Glutamatergic neuron (in vitro differentiated cells): ENCODE data around the gene TTBK1. TPM values are rescaled to one million over a fixed set of nuclear protein-coding genes. Genes with fewer than 3 reads are reported as not detected.

Source experiments
- DNase-seq: peaks from one replicate; pipeline ENCODE4 v3.0.0; 2022
- H3K27ac Mint-ChIP-seq: one replicate; pipeline ENCODE4 v1.8.0; 2020; ENCODE audit warnings: mild to moderate bottlenecking, mixed read lengths, inconsistent platforms; ENCODE audit not compliant: unreplicated experiment
- H3K27me3 Mint-ChIP-seq: one replicate; pipeline ENCODE4 v1.8.0; 2020; ENCODE audit warnings: mild to moderate bottlenecking, moderate library complexity, mixed read lengths, inconsistent platforms; ENCODE audit not compliant: unreplicated experiment
- H3K36me3 Mint-ChIP-seq: one replicate; pipeline ENCODE4 v1.8.0; 2020; ENCODE audit warnings: mild to moderate bottlenecking, mixed read lengths, inconsistent platforms; ENCODE audit not compliant: unreplicated experiment
- H3K4me1 Mint-ChIP-seq: one replicate; pipeline ENCODE4 v1.8.0; 2020; ENCODE audit warnings: mild to moderate bottlenecking, low read depth, mixed read lengths, inconsistent platforms; ENCODE audit not compliant: unreplicated experiment
- H3K4me3 Mint-ChIP-seq: one replicate; pipeline ENCODE4 v1.8.0; 2020; ENCODE audit warnings: mild to moderate bottlenecking, mixed read lengths, inconsistent platforms; ENCODE audit not compliant: unreplicated experiment
- H3K9me3 Mint-ChIP-seq: one replicate; pipeline ENCODE4 v1.8.0; 2020; ENCODE audit warnings: mild to moderate bottlenecking, moderate library complexity, mixed read lengths, inconsistent platforms; ENCODE audit not compliant: unreplicated experiment
- CTCF ChIP-seq: fragments of 200-600 bp; sonication (generic); IDR thresholded peaks from one replicate; pipeline ENCODE4 v1.5.0; 2021; ENCODE audit not compliant: partially characterized antibody, unreplicated experiment
- total RNA-seq: library from RNA; stranded (reverse); fragmentation: NEBNext Ultra II Directional; extraction: Animal tissue kit (Norgen Biotek cat#: 25700); gene quantifications from one replicate; pipeline ENCODE4 v1.2.1, GENCODE V29; 2021; ENCODE audit not compliant: unreplicated experiment

TTBK1 gene
- total RNA-seq, 1 donor from 2014 or later: 47.3 TPM

GRCh38 chr6:43290905-43291355 lies 47.6 kb downstream of the TTBK1 start:
- Mint-ChIP-seq H3K36me3 (no peaks in the 10 kb centered on the region), H3K4me1 (no peaks in the 10 kb centered on the region), H3K27me3 (peaks cover 5% of the 10 kb centered on the region), H3K9me3 (peaks cover 4% of the 10 kb centered on the region), H3K4me3 (no peak overlapping the region), H3K27ac (no peak overlapping the region)
- no peak for DNase-seq
- TF ChIP-seq CTCF: no peak

GRCh38 chr6:43291708-43292107 lies 48.4 kb downstream of the TTBK1 start:
- H3K4me3 Mint-ChIP-seq: no peak overlapping the region
- no peaks in the 10 kb centered on the region for H3K4me1 Mint-ChIP-seq
- peaks cover 4% of the 10 kb centered on the region for H3K9me3 Mint-ChIP-seq
- peaks cover 3% of the 10 kb centered on the region for H3K27me3 Mint-ChIP-seq
- no peak overlapping the region for H3K27ac Mint-ChIP-seq
- TF ChIP-seq CTCF: no peak
- no peak for DNase-seq
- no peaks in the 10 kb centered on the region for H3K36me3 Mint-ChIP-seq

- H3K9me3 Mint-ChIP-seq: peaks cover 4% of the 10 kb centered on the region
- H3K27ac Mint-ChIP-seq: no peak overlapping the region
- H3K4me3 Mint-ChIP-seq: no peak overlapping the region
- TF ChIP-seq CTCF: no peak
- no peak for DNase-seq
- H3K27me3 Mint-ChIP-seq: peaks cover 5% of the 10 kb centered on the region
- H3K36me3 Mint-ChIP-seq: no peaks in the 10 kb centered on the region
- no peaks in the 10 kb centered on the region for H3K4me1 Mint-ChIP-seq
These were observed 49.1 kb downstream of the TTBK1 start for GRCh38 chr6:43292341-43292740.

- Mint-ChIP-seq H3K27ac (no peak overlapping the region), H3K4me3 (no peak overlapping the region), H3K4me1 (no peaks in the 10 kb centered on the region)
These were observed 49.6 kb downstream of the TTBK1 start for GRCh38 chr6:43292763-43293318.

More at GRCh38 chr6:43292763-43293318, 49.6 kb downstream of the TTBK1 start:
- TF ChIP-seq CTCF: no peak
- Mint-ChIP-seq H3K9me3 (peaks cover 4% of the 10 kb centered on the region), H3K36me3 (no peaks in the 10 kb centered on the region), H3K27me3 (peaks cover 2% of the 10 kb centered on the region)
- no peak for DNase-seq
